Transverse colon (tissue), 4 donors: ENCODE data around the gene EDC4. TPM values are rescaled to one million over a fixed set of nuclear protein-coding genes. Genes with fewer than 3 reads are reported as not detected.

Source experiments
- DNase-seq: peaks from one replicate; pipeline ENCODE4 v3.0.0-alpha.2; 2019
- H3K27ac ChIP-seq, 4 donors: fragments of 200-600 bp; sonication (generic); 2 replicates each; pipeline ENCODE4 v1.5.1; 2016 to 2018; ENCODE audit warnings: inconsistent platforms in 4 of 4
- H3K27me3 ChIP-seq: fragments of 200-600 bp; sonication (generic); 2 replicates; pipeline ENCODE4 v1.5.1; 2017; ENCODE audit warnings: inconsistent platforms
- H3K36me3 ChIP-seq, 4 donors: fragments of 200-600 bp; sonication (generic); 2 replicates each; pipeline ENCODE4 v1.5.1; 2017 to 2019; ENCODE audit warnings: inconsistent platforms in 4 of 4
- H3K4me1 ChIP-seq, 4 donors: fragments of 200-600 bp; sonication (generic); 2 replicates each; pipeline ENCODE4 v1.5.1; 2017 to 2020; ENCODE audit warnings: inconsistent platforms in 4 of 4
- H3K4me3 ChIP-seq, 4 donors: fragments of 200-600 bp; sonication (generic); 1 replicate in 1 of 4; 2 replicates in 3 of 4; pipeline versions ENCODE4 v1.5.1 to v1.6.1; 2017 to 2019; ENCODE audit warnings: inconsistent platforms in 4 of 4
- H3K9me3 ChIP-seq, 2 donors: fragments of 200-600 bp; sonication (generic); 2 replicates each; pipeline ENCODE4 v1.5.1; 2017 to 2019; ENCODE audit warnings: inconsistent platforms in 2 of 2
- CTCF ChIP-seq, 5 experiments: fragments of 200-600 bp in 3 of 5; fragments of 450-650 bp in 2 of 5; sonication (generic) in 3 of 5; IDR thresholded peaks; 1 replicate in 2 of 5; 2 replicates in 3 of 5; pipeline ENCODE4 v1.5.1; 2016 to 2017; ENCODE audit warnings: antibody characterized with exemption in 5 of 5, inconsistent platforms in 3 of 5, mild to moderate bottlenecking in 2 of 5, moderate library complexity in 1 of 5
- EP300 ChIP-seq: sonication (generic); formaldehyde crosslinking; IDR thresholded peaks from one replicate; pipeline ENCODE4 v1.6.1; 2017; ENCODE audit warnings: antibody characterized with exemption, low read depth
- POLR2A ChIP-seq: fragments of 450-650 bp; IDR thresholded peaks from one replicate; pipeline ENCODE4 v1.6.1; 2016; ENCODE audit warnings: antibody characterized with exemption, mild to moderate bottlenecking, moderate library complexity
- POLR2AphosphoS5 ChIP-seq, 3 donors: sonication (generic); formaldehyde crosslinking; IDR thresholded peaks; one replicate each; pipeline ENCODE4 v1.6.1; 2016; ENCODE audit warnings: antibody characterized with exemption in 3 of 3
- WGBS, 2 donors: methylation state at CpG; one replicate each; pipeline ENCODE4 v1.1.5; 2018; ENCODE audit warnings: low coverage in 1 of 2; 5-methylcytosine and 5-hydroxymethylcytosine counted together
- in situ Hi-C, 4 donors: fragments of 200-750 bp; cut with MboI; loops; one replicate each; pipeline versions ENCODE4 v1.15.0 to v1.15.1; 2017; ENCODE audit warnings: low sequenced_read_pairs in 3 of 4, low pct_ligation_motif_present in 1 of 4, low pct_unique_long_range_greater_than_20kb in 1 of 4
- intact Hi-C: fragments of 100-400 bp; cut with DNase I; formaldehyde crosslinking; loops from one replicate; pipeline ENCODE4 v1.15.1; 2023; ENCODE audit warnings: low total_unique reads
- total RNA-seq, 4 donors: library from RNA; depleted of rRNA; stranded (reverse); fragments of >200 nt; gene quantifications; one replicate each; pipeline ENCODE4 v1.1.0, GENCODE V29; 2016

The EDC4 gene
- total RNA-seq, 4 donors from 2014 or later, result 76.4 to 162 (median 105) TPM

GRCh38 chr16:67871256-67871655 lies 1.6 kb upstream of the EDC4 start:
- no peak for TF ChIP-seq POLR2AphosphoS5 (IDR thresholded peaks at IDR 0.05)
- no peak for TF ChIP-seq EP300
- TF ChIP-seq CTCF (IDR thresholded peaks at IDR 0.05), result no peak
- TF ChIP-seq POLR2A, result no peak
- no peaks in the 10 kb centered on the region for H3K27me3 ChIP-seq
- no peaks in the 10 kb centered on the region for H3K9me3 ChIP-seq
- H3K27ac ChIP-seq, result no peak overlapping the region
- in situ Hi-C loops, result no loop called here
- intact Hi-C loops, result no loop called here
- DNase-seq, result no peak
- WGBS, 2 donors, result 74% methylated on average over 3 of the region's 3 CpGs; no CpG with 5 or more reads in 1 of the 2 donors
- H3K4me3 ChIP-seq, result no peak overlapping the region
- H3K4me1 ChIP-seq, result peaks cover 17 to 27% (median 21%) of the 10 kb centered on the region in 4 donors
- peaks cover 0 to 14% (median 4%) of the 10 kb centered on the region in 4 donors for H3K36me3 ChIP-seq

- 63% methylated on average over 2 of the region's 2 CpGs; no CpG with 5 or more reads in 1 of the 2 donors for WGBS, 2 donors
- Histone ChIP-seq H3K9me3 (no peaks in the 10 kb centered on the region), H3K36me3 (peaks cover 0 to 15% (median 3%) of the 10 kb centered on the region in 4 donors), H3K4me1 (peaks cover 17 to 27% (median 21%) of the 10 kb centered on the region in 4 donors), H3K4me3 (peak overlapping the region in 3 of 4 donors; percentile 75 to 88 (median 86)), H3K27ac (peak overlapping the region; percentile 85 to 90 (median 88)), H3K27me3 (no peaks in the 10 kb centered on the region)
- DNase-seq, result no peak
- in situ Hi-C loops (no loop called here), intact Hi-C loops (no loop called here)
- TF ChIP-seq POLR2AphosphoS5 (IDR thresholded peaks at IDR 0.05), result no peak
- TF ChIP-seq POLR2A, result no peak
- no peak for TF ChIP-seq EP300
- TF ChIP-seq CTCF (IDR thresholded peaks at IDR 0.05), result no peak
Measured at GRCh38 chr16:67872131-67872630, 671 bp upstream of the EDC4 start.

- TF ChIP-seq EP300, result no peak
- TF ChIP-seq CTCF (IDR thresholded peaks at IDR 0.05), result no peak
- TF ChIP-seq POLR2AphosphoS5 (IDR thresholded peaks at IDR 0.05), result peak in 1 of 3 donors; percentile 34
- TF ChIP-seq POLR2A, result no peak
- intact Hi-C loops, result no loop called here
- peak overlapping the region; percentile 85 to 90 (median 88) for H3K27ac ChIP-seq
- DNase-seq, result peak; percentile 28
- H3K4me1 ChIP-seq, result peaks cover 17 to 27% (median 21%) of the 10 kb centered on the region in 4 donors
- H3K36me3 ChIP-seq, result peaks cover 0 to 22% (median 7%) of the 10 kb centered on the region in 4 donors
- 8 to 18% methylated on average over 8 to 23 of the region's 23 CpGs for WGBS, 2 donors
- no peaks in the 10 kb centered on the region for H3K9me3 ChIP-seq
- H3K27me3 ChIP-seq, result no peaks in the 10 kb centered on the region
- peak overlapping the region; percentile 75 to 96 (median 87) for H3K4me3 ChIP-seq
- in situ Hi-C loops, result no loop called here
Measured at GRCh38 chr16:67873435-67874370, 851 bp downstream of the EDC4 start.

GRCh38 chr16:67874372-67874771 lies 1.5 kb downstream of the EDC4 start:
- TF ChIP-seq EP300 (no peak), POLR2AphosphoS5 (IDR thresholded peaks at IDR 0.05) (no peak), CTCF (IDR thresholded peaks at IDR 0.05) (no peak), POLR2A (no peak)
- WGBS, 2 donors, result 61% methylated on average over 3 of the region's 3 CpGs; no CpG with 5 or more reads in 1 of the 2 donors
- Histone ChIP-seq H3K36me3 (peaks cover 0 to 27% (median 10%) of the 10 kb centered on the region in 4 donors), H3K27ac (peak overlapping the region; percentile 11 to 90 (median 88)), H3K4me3 (peak overlapping the region in 3 of 4 donors; percentile 75 to 88 (median 86)), H3K27me3 (no peaks in the 10 kb centered on the region), H3K9me3 (no peaks in the 10 kb centered on the region), H3K4me1 (peaks cover 17 to 27% (median 21%) of the 10 kb centered on the region in 4 donors)
- in situ Hi-C loops, result no loop called here
- intact Hi-C loops, result no loop called here
- no peak for DNase-seq
